Activated CD4-positive, alpha-beta T cell treated with anti-CD3 and anti-CD28 coated beads, Interleukin-2, amount 50 U/mL, for 24 hours (primary cell): ENCODE data around the gene HMGCL.
A peak's percentile ranks its signal among the peaks of the same experiment; 100 is the strongest.
"Not testable (repeated sequence)": the region's sequence is repeated elsewhere in the genome, so short reads cannot be mapped to it uniquely, and the experiment has no call there.

Source experiments
- DNase-seq, 2 donors: peaks; one replicate each; pipeline ENCODE4 v3.0.0-alpha.2; 2020; ENCODE audit warnings: low read depth in 1 of 2, low spot score in 1 of 2

The HMGCL gene

GRCh38 chr1:23827717-23828116, 2.5 kb upstream of the HMGCL start:
- no peak for DNase-seq

- not testable (repeated sequence) for DNase-seq
Observed at GRCh38 chr1:23826590-23826989, 1.4 kb upstream of the HMGCL start.

- DNase-seq, result no peak
Observed at GRCh38 chr1:23825762-23826522, 713 bp upstream of the HMGCL start.

- no peak for DNase-seq
Observed at GRCh38 chr1:23824711-23825075, 536 bp downstream of the HMGCL start.

- DNase-seq, result no peak
Observed at GRCh38 chr1:23823767-23824166, 1.5 kb downstream of the HMGCL start.

- no peak for DNase-seq
Observed at GRCh38 chr1:23817633-23818032, 7.6 kb downstream of the HMGCL start.

GRCh38 chr1:23816906-23817305, 8.3 kb downstream of the HMGCL start:
- DNase-seq, result no peak

- DNase-seq, result no peak
Observed at GRCh38 chr1:23816361-23816760, 8.9 kb downstream of the HMGCL start.

- DNase-seq, result no peak
Observed at GRCh38 chr1:23814016-23814415, 11.2 kb downstream of the HMGCL start.

GRCh38 chr1:23810818-23811540, 14.2 kb downstream of the HMGCL start:
- DNase-seq, result peak in 1 of 2 donors; percentile 45

- peak; percentile 61 to 73 for DNase-seq
Observed at GRCh38 chr1:23809751-23810171, 15.5 kb downstream of the HMGCL start.

- DNase-seq, result no peak
Observed at GRCh38 chr1:23807453-23807852, 17.8 kb downstream of the HMGCL start.

GRCh38 chr1:23806280-23806679, 18.9 kb downstream of the HMGCL start:
- DNase-seq, result no peak

GRCh38 chr1:23805025-23805424, 20.2 kb downstream of the HMGCL start:
- DNase-seq, result no peak

- DNase-seq, result no peak
Observed at GRCh38 chr1:23804183-23804835, 20.9 kb downstream of the HMGCL start.

GRCh38 chr1:23803674-23804073, 21.6 kb downstream of the HMGCL start:
- DNase-seq, result no peak

GRCh38 chr1:23802809-23803342, 22.4 kb downstream of the HMGCL start:
- not testable (repeated sequence) for DNase-seq

- no peak for DNase-seq
Observed at GRCh38 chr1:23801876-23802275, 23.4 kb downstream of the HMGCL start.

- DNase-seq, result no peak
Observed at GRCh38 chr1:23801338-23801748, 23.9 kb downstream of the HMGCL start.

GRCh38 chr1:23800400-23801337, 24.6 kb downstream of the HMGCL start, which contains the start of gene GALE:
Gene GALE, minus strand, starts transcription at chr1:23800754. Its CDS starts 1,747 bp downstream, at chr1:23799007.
- peak; percentile 95 to 96 for DNase-seq
